Esophagus (tissue), 2 donors: Measurements from ENCODE around the gene CD52. TPM values are rescaled to one million over a fixed set of nuclear protein-coding genes. Genes with fewer than 3 reads are reported as not detected.
"Not testable (repeated sequence)": the region's sequence is repeated elsewhere in the genome, so short reads cannot be mapped to it uniquely, and the experiment has no call there.

ENCODE experiments used
- H3K27ac ChIP-seq, 2 donors: one replicate each; pipeline ENCODE4 v1.5.1; 2013; ENCODE audit warnings: low read depth in 2 of 2, mild to moderate bottlenecking in 2 of 2, inconsistent platforms in 1 of 2, low read length in 1 of 2, moderate library complexity in 1 of 2
- H3K27me3 ChIP-seq, 2 donors: one replicate each; pipeline ENCODE4 v1.6.1; 2013; ENCODE audit warnings: low read length in 2 of 2, control low read depth in 1 of 2, mild to moderate bottlenecking in 1 of 2; ENCODE audit not compliant: insufficient read depth in 2 of 2, control insufficient read depth in 1 of 2
- H3K36me3 ChIP-seq, 2 donors: one replicate each; pipeline ENCODE4 v1.6.1; 2013; ENCODE audit warnings: low read length in 1 of 2; ENCODE audit not compliant: control insufficient read depth in 2 of 2, insufficient read depth in 2 of 2
- H3K4me1 ChIP-seq, 2 donors: one replicate each; pipeline ENCODE4 v1.6.1; 2013; ENCODE audit warnings: low read length in 1 of 2; ENCODE audit not compliant: control insufficient read depth in 2 of 2, insufficient read depth in 2 of 2
- H3K4me3 ChIP-seq, 2 donors: one replicate each; pipeline ENCODE4 v1.5.1; 2013; ENCODE audit warnings: low read length in 2 of 2, mild to moderate bottlenecking in 2 of 2, low read depth in 1 of 2, moderate library complexity in 1 of 2
- H3K9me3 ChIP-seq, 2 donors: one replicate each; pipeline ENCODE4 v1.6.1; 2013; ENCODE audit warnings: mild to moderate bottlenecking in 2 of 2, low read depth in 1 of 2, low read length in 1 of 2, moderate library complexity in 1 of 2; ENCODE audit not compliant: control insufficient read depth in 2 of 2, insufficient read depth in 1 of 2
- WGBS, 2 donors: extraction: QIAGEN DNeasy Blood & Tissue Kit; methylation state at CpG; one replicate each; pipeline ENCODE4 v1.1.7; 2013; 5-methylcytosine and 5-hydroxymethylcytosine counted together
- polyA plus RNA-seq, 2 donors: library from polyadenylated mRNA; stranded (reverse); fragments of 200-250 nt; gene quantifications; one replicate each; pipeline ENCODE4 v1.2.3, GENCODE V29; 2013
- donor health status: healthy with polysubstance abuse.
- donor health status: Bipolar disorder and iron deficiency.

The CD52 gene
- polyA plus RNA-seq, 2 donors, result 17.0 to 20.6 TPM

- H3K27ac ChIP-seq, result no peak overlapping the region
- no peak overlapping the region for H3K4me3 ChIP-seq
- H3K9me3 ChIP-seq, result no peaks in the 10 kb centered on the region
- peaks cover 0 to 3% of the 10 kb centered on the region in 2 donors for H3K4me1 ChIP-seq
- H3K36me3 ChIP-seq, result peaks cover 0 to 32% of the 10 kb centered on the region in 2 donors
- no peaks in the 10 kb centered on the region for H3K27me3 ChIP-seq
- WGBS, 2 donors, result 73 to 81% methylated on average over 8 of the region's 8 CpGs
Measured at GRCh38 chr1:26327956-26328362, 10.2 kb downstream of the CD52 start.

- no peaks in the 10 kb centered on the region for H3K27me3 ChIP-seq
- no peaks in the 10 kb centered on the region for H3K9me3 ChIP-seq
- H3K27ac ChIP-seq, result no peak overlapping the region
- WGBS, 2 donors, result 82 to 95% methylated on average over 8 of the region's 8 CpGs
- H3K4me3 ChIP-seq, result no peak overlapping the region
- H3K4me1 ChIP-seq, result peaks cover 0 to 3% of the 10 kb centered on the region in 2 donors
- H3K36me3 ChIP-seq, result peaks cover 0 to 32% of the 10 kb centered on the region in 2 donors
Measured at GRCh38 chr1:26328597-26328996, 10.8 kb downstream of the CD52 start.

- 89 to 94% methylated on average over 3 to 4 of the region's 4 CpGs for WGBS, 2 donors
- H3K4me1 ChIP-seq, H3K4me3 ChIP-seq, H3K27me3 ChIP-seq, H3K9me3 ChIP-seq, H3K27ac ChIP-seq: not testable (repeated sequence)
- H3K36me3 ChIP-seq, result peaks cover 0 to 24% of the 10 kb centered on the region in 2 donors
Measured at GRCh38 chr1:26329380-26329779, 11.6 kb downstream of the CD52 start.

GRCh38 chr1:26330276-26330675, 12.5 kb downstream of the CD52 start:
- H3K27me3 ChIP-seq, result no peaks in the 10 kb centered on the region
- no peak overlapping the region for H3K27ac ChIP-seq
- peaks cover 0 to 3% of the 10 kb centered on the region in 2 donors for H3K4me1 ChIP-seq
- H3K36me3 ChIP-seq, result peaks cover 0 to 23% of the 10 kb centered on the region in 2 donors
- WGBS, 2 donors, result 80 to 93% methylated on average over 5 of the region's 5 CpGs
- H3K4me3 ChIP-seq, result no peak overlapping the region
- H3K9me3 ChIP-seq, result no peaks in the 10 kb centered on the region

- H3K4me3 ChIP-seq, H3K27ac ChIP-seq, H3K27me3 ChIP-seq, H3K9me3 ChIP-seq: not testable (repeated sequence)
- WGBS, 2 donors, result 91 to 92% methylated on average over 8 of the region's 8 CpGs
- Histone ChIP-seq H3K4me1 (peaks cover 4 to 10% of the 10 kb centered on the region in 2 donors), H3K36me3 (peaks cover 0 to 27% of the 10 kb centered on the region in 2 donors)
Measured at GRCh38 chr1:26333312-26333711, 15.6 kb downstream of the CD52 start.

- Histone ChIP-seq H3K4me3 (peak overlapping the region; percentile 41 to 54), H3K27ac (peak overlapping the region; percentile 35 to 70), H3K27me3 (no peaks in the 10 kb centered on the region), H3K36me3 (peaks cover 0 to 22% of the 10 kb centered on the region in 2 donors), H3K9me3 (no peaks in the 10 kb centered on the region), H3K4me1 (peaks cover 4 to 10% of the 10 kb centered on the region in 2 donors)
- 2 to 4% methylated on average over 41 of the region's 41 CpGs for WGBS, 2 donors
Measured at GRCh38 chr1:26335774-26336476, 18.2 kb downstream of the CD52 start.

GRCh38 chr1:26336477-26337205, 18.9 kb downstream of the CD52 start:
- peak overlapping the region; percentile 51 to 57 for H3K27ac ChIP-seq
- H3K9me3 ChIP-seq, result no peaks in the 10 kb centered on the region
- H3K27me3 ChIP-seq, result no peaks in the 10 kb centered on the region
- peaks cover 4 to 10% of the 10 kb centered on the region in 2 donors for H3K4me1 ChIP-seq
- WGBS, 2 donors, result 11 to 13% methylated on average over 41 to 52 of the region's 52 CpGs
- H3K4me3 ChIP-seq, result peak overlapping the region; percentile 41 to 48
- peaks cover 0 to 15% of the 10 kb centered on the region in 2 donors for H3K36me3 ChIP-seq

- Histone ChIP-seq H3K36me3 (peaks cover 0 to 18% of the 10 kb centered on the region in 2 donors), H3K27ac (peak overlapping the region; percentile 18 to 51), H3K27me3 (no peaks in the 10 kb centered on the region), H3K9me3 (no peaks in the 10 kb centered on the region), H3K4me1 (peaks cover 4 to 10% of the 10 kb centered on the region in 2 donors), H3K4me3 (no peak overlapping the region)
- WGBS, 2 donors, result 89 to 91% methylated on average over 7 of the region's 7 CpGs
Measured at GRCh38 chr1:26337206-26337535, 19.4 kb downstream of the CD52 start.

- H3K9me3 ChIP-seq, result no peaks in the 10 kb centered on the region
- 79 to 81% methylated on average over 4 of the region's 4 CpGs for WGBS, 2 donors
- H3K4me1 ChIP-seq, result peaks cover 4 to 10% of the 10 kb centered on the region in 2 donors
- peaks cover 0 to 18% of the 10 kb centered on the region in 2 donors for H3K36me3 ChIP-seq
- peak overlapping the region in 1 of 2 donors; percentile 27 for H3K27ac ChIP-seq
- H3K27me3 ChIP-seq, result no peaks in the 10 kb centered on the region
- no peak overlapping the region for H3K4me3 ChIP-seq
Measured at GRCh38 chr1:26337625-26338024, 19.9 kb downstream of the CD52 start.
